Ramos (cell line): ENCODE results near the gene DLG2.

Source experiments
- in situ Hi-C: fragments of 300-500 bp; cut with MboI; formaldehyde crosslinking; loops from one replicate; pipeline ENCODE4 v1.14.3; 2022; ENCODE audit warnings: low sequenced_read_pairs; ENCODE audit not compliant: unreplicated experiment

Gene DLG2

GRCh38 chr11:83677730-83678129 is 1949.4 kb downstream of the DLG2 start:
- in situ Hi-C loops = no loop called here

GRCh38 chr11:83676056-83676601 is 1951.0 kb downstream of the DLG2 start:
- in situ Hi-C loops = no loop called here

GRCh38 chr11:83674102-83674896 is 1952.8 kb downstream of the DLG2 start:
- in situ Hi-C loops = no loop called here

GRCh38 chr11:83671289-83671688 is 1955.9 kb downstream of the DLG2 start:
- in situ Hi-C loops = no loop called here

- in situ Hi-C loops = no loop called here
Measured at GRCh38 chr11:83666149-83666548, 1961.0 kb downstream of the DLG2 start.

- in situ Hi-C loops = no loop called here
Measured at GRCh38 chr11:83663988-83664387, 1963.2 kb downstream of the DLG2 start.

- in situ Hi-C loops = no loop called here
Measured at GRCh38 chr11:83663446-83663845, 1963.7 kb downstream of the DLG2 start.

- in situ Hi-C loops = no loop called here
Measured at GRCh38 chr11:83662494-83662893, 1964.7 kb downstream of the DLG2 start.

- in situ Hi-C loops = no loop called here
Measured at GRCh38 chr11:83661491-83662350, 1965.4 kb downstream of the DLG2 start.

GRCh38 chr11:83659466-83659865 is 1967.7 kb downstream of the DLG2 start:
- in situ Hi-C loops = no loop called here

GRCh38 chr11:83656796-83657330 is 1970.3 kb downstream of the DLG2 start:
- in situ Hi-C loops = no loop called here

GRCh38 chr11:83655976-83656375 is 1971.2 kb downstream of the DLG2 start:
- in situ Hi-C loops = no loop called here

- in situ Hi-C loops = no loop called here
Measured at GRCh38 chr11:83649528-83649855, 1977.7 kb downstream of the DLG2 start.

GRCh38 chr11:83648610-83649527 is 1978.3 kb downstream of the DLG2 start:
- in situ Hi-C loops = no loop called here

- in situ Hi-C loops = no loop called here
Measured at GRCh38 chr11:83645561-83645960, 1981.6 kb downstream of the DLG2 start.

GRCh38 chr11:83643115-83643514 is 1984.0 kb downstream of the DLG2 start:
- in situ Hi-C loops = no loop called here

- in situ Hi-C loops = no loop called here
Measured at GRCh38 chr11:83642500-83642899, 1984.6 kb downstream of the DLG2 start.

GRCh38 chr11:83641511-83641910 is 1985.6 kb downstream of the DLG2 start:
- in situ Hi-C loops = no loop called here

GRCh38 chr11:83639995-83640758 is 1987.0 kb downstream of the DLG2 start:
- in situ Hi-C loops = no loop called here
